Left ventricle myocardium inferior (tissue), 1 donor: ENCODE measurements around the gene RNF43. TPM values are rescaled to one million over a fixed set of nuclear protein-coding genes. Genes with fewer than 3 reads are reported as not detected.

Experiments
- DNase-seq: peaks from one replicate; pipeline ENCODE4 v3.0.0-alpha.2; 2020
- H3K27ac ChIP-seq: fragments of 200-600 bp; replicated peaks from 2 replicates; pipeline ENCODE4 v1.8.0; 2021
- H3K27me3 ChIP-seq: fragments of 200-600 bp; 2 replicates; pipeline ENCODE4 v1.8.0; 2021; ENCODE audit warnings: low read depth
- H3K36me3 ChIP-seq: fragments of 200-600 bp; 2 replicates; pipeline ENCODE4 v1.8.0; 2021
- H3K4me1 ChIP-seq: fragments of 200-600 bp; 2 replicates; pipeline ENCODE4 v1.8.0; 2021
- H3K4me3 ChIP-seq: fragments of 200-600 bp; 2 replicates; pipeline ENCODE4 v1.8.0; 2021; ENCODE audit warnings: mild to moderate bottlenecking, moderate library complexity
- H3K9me3 ChIP-seq: fragments of 200-600 bp; replicated peaks from 2 replicates; pipeline ENCODE4 v1.8.0; 2021
- CTCF ChIP-seq: fragments of 200-600 bp; IDR thresholded peaks from 2 replicates; pipeline ENCODE4 v1.8.0; 2021; ENCODE audit warnings: antibody characterized with exemption, mild to moderate bottlenecking, borderline replicate concordance
- intact Hi-C: fragments of 100-400 bp; cut with micrococcal nuclease; formaldehyde crosslinking; loops from one replicate; pipeline ENCODE4 v1.11.0; 2022
- long read RNA-seq: library from polyadenylated mRNA; unstranded; transcript quantifications from one replicate; pipeline ENCODE4 v2.0.0, GENCODE V29; 2021
- total RNA-seq: library from RNA; stranded (reverse); fragmentation: NEBNext Ultra II Directional; extraction: Animal tissue kit (Norgen Biotek cat#: 25700); gene quantifications from one replicate; pipeline ENCODE4 v1.2.1, GENCODE V29; 2021
- donor health status: DM: no; HTN: yes; CAD: no; lungs with severe emphysema.

Gene RNF43
- total RNA-seq, result 4.7 TPM
- long read RNA-seq, full-length matches to known transcripts, result 3 of 8 reads
- long read RNA-seq, partial matches to known transcripts, result 5 of 8 reads
- long read RNA-seq, other reads (novel, unspliced or antisense), result 0 of 8 reads

- peak; percentile 73 for TF ChIP-seq CTCF
- peak; percentile 83 for DNase-seq
- Histone ChIP-seq H3K36me3 (no peaks in the 10 kb centered on the region), H3K27ac (peak within 1 kb of the TSS; percentile 71), H3K4me3 (peak within 1 kb of the TSS; percentile 64), H3K9me3 (no peaks in the 10 kb centered on the region), H3K4me1 (peaks cover 7% of the 10 kb centered on the region), H3K27me3 (peaks cover 21% of the 10 kb centered on the region)
- intact Hi-C loops, result no loop called here
These were observed at the start of gene RNF43 for GRCh38 chr17:58417300-58418092. TSS of gene RNF43 (minus strand) at chr17:58417534. CDS start at chr17:58415577, 1,957 bp downstream.

GRCh38 chr17:58455491-58455890 lies 38.2 kb upstream of the RNF43 start:
- DNase-seq, result no peak
- TF ChIP-seq CTCF, result no peak
- H3K4me1 ChIP-seq, result no peaks in the 10 kb centered on the region
- no peaks in the 10 kb centered on the region for H3K36me3 ChIP-seq
- no peaks in the 10 kb centered on the region for H3K27me3 ChIP-seq
- H3K9me3 ChIP-seq, result peaks cover 3% of the 10 kb centered on the region
- H3K27ac ChIP-seq, result no peak overlapping the region
- no peak overlapping the region for H3K4me3 ChIP-seq
- intact Hi-C loops, result no loop called here

GRCh38 chr17:58452738-58453137 lies 35.4 kb upstream of the RNF43 start:
- H3K9me3 ChIP-seq, result peaks cover 3% of the 10 kb centered on the region
- H3K36me3 ChIP-seq, result no peaks in the 10 kb centered on the region
- no peaks in the 10 kb centered on the region for H3K4me1 ChIP-seq
- TF ChIP-seq CTCF, result no peak
- no peak overlapping the region for H3K4me3 ChIP-seq
- no peak overlapping the region for H3K27ac ChIP-seq
- intact Hi-C loops, result no loop called here
- no peaks in the 10 kb centered on the region for H3K27me3 ChIP-seq
- no peak for DNase-seq

DNA sequence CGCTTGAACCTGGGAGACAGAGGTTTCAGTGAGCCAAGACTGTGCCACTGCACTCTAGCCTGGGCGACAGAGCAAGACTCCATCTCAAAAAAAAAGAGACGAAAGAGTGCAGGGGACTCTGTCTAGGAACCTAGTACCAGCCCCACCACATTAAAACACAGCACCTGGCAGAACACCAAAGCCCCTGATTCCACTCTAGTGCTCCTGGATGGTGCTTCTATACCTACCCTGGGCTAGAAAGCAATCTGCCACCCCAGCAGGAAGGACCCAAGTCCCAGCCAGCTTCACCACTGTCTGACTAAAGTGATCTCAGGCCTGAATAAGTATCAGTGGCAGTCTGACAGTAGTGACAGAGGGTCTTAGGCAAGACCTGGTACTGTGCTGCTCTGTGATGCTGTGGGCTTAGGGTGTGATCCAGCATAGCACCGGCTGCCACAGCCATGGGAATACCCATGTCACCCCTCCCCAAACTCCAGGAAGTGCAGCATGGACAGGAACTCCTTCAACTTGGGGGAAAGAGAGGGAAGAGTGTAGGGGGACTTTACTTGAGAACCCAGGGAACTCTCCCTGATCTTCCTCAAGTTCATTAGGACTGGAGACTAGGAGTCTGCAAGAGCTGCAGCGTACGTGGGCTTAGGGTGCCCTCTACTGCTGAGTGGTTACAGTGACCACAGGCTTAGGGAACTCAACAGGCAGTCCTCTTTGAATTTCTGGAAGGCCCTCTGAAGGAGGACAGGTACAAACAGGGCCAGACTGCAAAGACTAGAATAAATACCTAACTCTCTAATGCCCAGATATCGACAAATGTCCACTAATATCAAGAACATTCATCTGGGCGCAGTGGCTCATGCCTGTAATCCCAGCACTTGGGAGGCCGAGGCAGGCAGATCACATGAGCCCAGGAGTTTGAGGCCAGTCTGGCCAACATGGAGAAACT lies 30.0 kb upstream of the RNF43 start:
- Histone ChIP-seq H3K27me3 (peaks cover 17% of the 10 kb centered on the region), H3K27ac (no peak overlapping the region), H3K9me3 (no peaks in the 10 kb centered on the region), H3K4me1 (no peaks in the 10 kb centered on the region), H3K4me3 (no peak overlapping the region), H3K36me3 (no peaks in the 10 kb centered on the region)
- TF ChIP-seq CTCF, result peak; percentile 72
- intact Hi-C loops, result loop anchor here (10.0 kb wide), 1 partner anchor 143 kb away; no protein-coding TSS in a partner anchor
- peak; percentile 53 for DNase-seq

GRCh38 chr17:58446086-58446485 lies 28.8 kb upstream of the RNF43 start:
- no peak overlapping the region for H3K4me3 ChIP-seq
- no peaks in the 10 kb centered on the region for H3K9me3 ChIP-seq
- no peak for TF ChIP-seq CTCF
- intact Hi-C loops, result loop anchor here (10.0 kb wide), 1 partner anchor 141 kb away; no protein-coding TSS in a partner anchor
- H3K36me3 ChIP-seq, result no peaks in the 10 kb centered on the region
- DNase-seq, result no peak
- H3K4me1 ChIP-seq, result no peaks in the 10 kb centered on the region
- H3K27ac ChIP-seq, result no peak overlapping the region
- peaks cover 17% of the 10 kb centered on the region for H3K27me3 ChIP-seq
